GM23338 (cell line): ENCODE measurements around the gene PDCD10.

ENCODE experiments used
- CREB1 ChIP-seq: fragments of 250-450 bp; sonication (Bioruptor Pico); IDR thresholded peaks from 2 replicates; pipeline ENCODE4 v1.5.0; 2020; ENCODE audit warnings: low read depth, mild to moderate bottlenecking, moderate library complexity
- EZH2phosphoT487 ChIP-seq: fragments of 200-600 bp; sonication (generic); IDR thresholded peaks from one replicate; pipeline ENCODE4 v1.8.1; 2018; ENCODE audit warnings: antibody characterized with exemption; ENCODE audit not compliant: unreplicated experiment
- JUNB ChIP-seq: IDR thresholded peaks from one replicate; pipeline ENCODE4 v1.6.1; 2016; ENCODE audit warnings: antibody characterized with exemption; ENCODE audit not compliant: unreplicated experiment
- POLR2AphosphoS5 ChIP-seq: IDR thresholded peaks from 2 replicates; pipeline ENCODE4 v1.6.1; 2016; ENCODE audit warnings: antibody characterized with exemption, low read depth
- TF ChIP-seq, protein P1 (sequence below), 2 experiments: fragments of 200-600 bp in 1 of 2; sonication (generic) in 1 of 2; conservative IDR thresholded peaks; 2 replicates each; pipeline versions ENCODE4 v1.5.1 to v1.6.1; 2016 to 2017; ENCODE audit warnings: antibody characterized with exemption in 2 of 2, low read depth in 2 of 2, mild to moderate bottlenecking in 2 of 2, moderate library complexity in 1 of 2

DNA sequence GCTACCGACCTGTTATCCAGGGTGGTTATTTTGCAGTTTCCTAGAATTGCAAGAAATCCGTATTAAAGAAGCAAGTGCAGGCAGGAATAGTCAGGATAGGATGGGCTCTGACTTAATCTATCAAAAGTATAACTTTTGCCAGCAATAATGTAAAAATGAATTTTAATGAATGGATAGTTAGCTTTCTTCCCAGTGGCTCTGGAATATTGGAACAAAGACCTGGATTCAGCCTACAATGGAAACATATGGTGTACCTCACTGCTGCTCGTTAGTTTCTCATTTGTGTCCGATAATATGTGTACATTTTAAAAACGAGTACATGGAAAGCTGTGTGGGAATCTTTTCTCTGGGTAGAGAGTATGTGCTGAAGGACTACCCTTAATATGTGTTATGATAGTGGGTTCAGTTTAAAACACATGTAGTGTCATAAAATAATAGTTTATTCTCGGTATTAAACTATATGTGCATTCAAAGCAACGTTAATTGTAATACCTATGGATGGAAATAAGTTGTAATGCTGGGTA lies 1.6 kb upstream of the PDCD10 start:
- TF ChIP-seq, protein P1, sequence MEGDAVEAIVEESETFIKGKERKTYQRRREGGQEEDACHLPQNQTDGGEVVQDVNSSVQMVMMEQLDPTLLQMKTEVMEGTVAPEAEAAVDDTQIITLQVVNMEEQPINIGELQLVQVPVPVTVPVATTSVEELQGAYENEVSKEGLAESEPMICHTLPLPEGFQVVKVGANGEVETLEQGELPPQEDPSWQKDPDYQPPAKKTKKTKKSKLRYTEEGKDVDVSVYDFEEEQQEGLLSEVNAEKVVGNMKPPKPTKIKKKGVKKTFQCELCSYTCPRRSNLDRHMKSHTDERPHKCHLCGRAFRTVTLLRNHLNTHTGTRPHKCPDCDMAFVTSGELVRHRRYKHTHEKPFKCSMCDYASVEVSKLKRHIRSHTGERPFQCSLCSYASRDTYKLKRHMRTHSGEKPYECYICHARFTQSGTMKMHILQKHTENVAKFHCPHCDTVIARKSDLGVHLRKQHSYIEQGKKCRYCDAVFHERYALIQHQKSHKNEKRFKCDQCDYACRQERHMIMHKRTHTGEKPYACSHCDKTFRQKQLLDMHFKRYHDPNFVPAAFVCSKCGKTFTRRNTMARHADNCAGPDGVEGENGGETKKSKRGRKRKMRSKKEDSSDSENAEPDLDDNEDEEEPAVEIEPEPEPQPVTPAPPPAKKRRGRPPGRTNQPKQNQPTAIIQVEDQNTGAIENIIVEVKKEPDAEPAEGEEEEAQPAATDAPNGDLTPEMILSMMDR (conservative IDR thresholded peaks at IDR 0.05; ENCODE audit: low read depth in 2 of 2) = no peak
- TF ChIP-seq EZH2phosphoT487 = no peak
- no peak for TF ChIP-seq CREB1
- no peak for TF ChIP-seq POLR2AphosphoS5
- no peak for TF ChIP-seq JUNB
